Measurements from ENCODE around the gene CDH4. TPM values are rescaled to one million over a fixed set of nuclear protein-coding genes. Genes with fewer than 3 reads are reported as not detected.

Gene CDH4
- total and polyA plus RNA-seq, 2 donors (not counting 3 experiments of a cell fraction or from before 2014, with no cell fraction given): 0.17 to 0.51 TPM

DNA sequence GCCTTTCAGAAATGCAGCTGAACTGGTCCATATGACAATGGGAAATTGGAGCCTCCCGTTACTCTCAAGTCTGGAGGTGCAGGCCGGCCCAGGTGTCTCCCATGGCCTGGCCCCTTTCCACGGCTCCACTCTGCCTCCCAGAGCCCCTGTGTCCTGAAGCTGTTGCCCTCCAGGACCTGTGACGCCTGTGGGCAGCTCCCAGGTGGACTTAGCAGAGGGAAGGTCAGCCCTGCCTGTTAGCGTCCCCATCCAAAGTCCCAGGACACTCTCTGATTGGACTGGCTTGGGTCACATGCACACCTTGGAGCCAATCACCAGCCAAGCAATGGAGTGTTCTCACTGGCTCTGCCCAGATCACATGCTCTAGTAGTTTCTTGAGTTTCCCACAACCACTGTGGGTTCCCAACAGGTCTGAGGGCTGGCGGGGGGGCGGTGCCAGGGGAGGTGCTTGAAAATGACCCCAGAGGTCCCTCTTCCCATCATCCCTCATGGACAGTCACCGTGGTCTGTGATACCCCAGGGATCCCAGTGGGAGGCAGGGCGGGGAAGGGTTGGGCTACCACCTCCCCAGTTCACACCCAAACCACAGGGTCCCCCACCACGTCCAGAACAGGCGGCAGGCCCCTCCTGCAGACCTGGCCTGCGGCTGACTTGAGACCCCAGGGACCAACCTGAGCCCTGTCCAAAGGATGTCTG lies 678.1 kb downstream of the CDH4 start:
- intact Hi-C loops (cut with micrococcal nuclease): no loop called here
- FAIRE-seq (no peak), DNase-seq (ENCODE audit: low read depth, low spot score) (no peak)
- Histone ChIP-seq H2AFZ (ENCODE audit: low read depth, low read length) (no peak overlapping the region), H3K9me1 (replicated peaks; ENCODE audit: control insufficient read depth, extremely low read depth, insufficient read depth, low read length) (no peaks in the 10 kb centered on the region), H3K9me3 (replicated peaks; ENCODE audit: control insufficient read depth, insufficient read depth, low read length) (no peaks in the 10 kb centered on the region), H4K20me1 (replicated peaks; ENCODE audit: control insufficient read depth, extremely low read depth, insufficient read depth, low read length) (no peaks in the 10 kb centered on the region), H3K27me3 (ENCODE audit: control insufficient read depth in 2 of 2, insufficient read depth in 2 of 2, low read length in 2 of 2) (no peaks in the 10 kb centered on the region), H3K9ac (replicated peaks; ENCODE audit: extremely low read depth, insufficient read depth, low read length) (no peak overlapping the region), H3K4me2 (ENCODE audit: insufficient read depth, low read length) (no peak overlapping the region), H3K4me3 (replicated peaks in 1 of 3; ENCODE audit: insufficient read depth in 1 of 3, low read depth in 1 of 3, low read length in 3 of 3) (no peak overlapping the region), H3K4me1 (ENCODE audit: control insufficient read depth, extremely low read depth, insufficient read depth, low read length) (no peaks in the 10 kb centered on the region), H3K27ac (ENCODE audit: insufficient read depth, low read depth, low read length) (no peak overlapping the region), H3K79me2 (ENCODE audit: control insufficient read depth, insufficient read depth, low read length) (no peaks in the 10 kb centered on the region), H3K36me3 (ENCODE audit: control insufficient read depth in 2 of 2, extremely low read depth in 1 of 2, insufficient read depth in 2 of 2, low read length in 2 of 2) (no peaks in the 10 kb centered on the region)
- CTCF ChIA-PET: no interaction called here
- dilution Hi-C loops (cut with MboI; ENCODE audit: extremely low pct_ligation_motif_present, low sequenced_read_pairs): no loop called here
- TF ChIP-seq POLR2A (IDR thresholded peaks at IDR 0.05; ENCODE audit: low read depth, low read length) (no peak), MYC (IDR thresholded peaks at IDR 0.05; ENCODE audit: low read depth, low read length) (no peak), FOS (IDR thresholded peaks at IDR 0.05; ENCODE audit: borderline replicate concordance, insufficient read depth, low read length) (no peak), EZH2 (IDR thresholded peaks at IDR 0.05; ENCODE audit: borderline replicate concordance, low read depth, low read length, severe bottlenecking) (no peak), POLR2AphosphoS5 (IDR thresholded peaks at IDR 0.05; ENCODE audit: insufficient read depth, low read depth, low read length) (no peak), GATA2 (IDR thresholded peaks at IDR 0.05; ENCODE audit: insufficient read depth, insufficient read length, low read depth, low read length) (no peak), JUN (IDR thresholded peaks at IDR 0.05; ENCODE audit: borderline replicate concordance, insufficient read depth, insufficient read length, low read depth) (no peak)
- TF ChIP-seq, protein P1, sequence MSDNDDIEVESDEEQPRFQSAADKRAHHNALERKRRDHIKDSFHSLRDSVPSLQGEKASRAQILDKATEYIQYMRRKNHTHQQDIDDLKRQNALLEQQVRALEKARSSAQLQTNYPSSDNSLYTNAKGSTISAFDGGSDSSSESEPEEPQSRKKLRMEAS (IDR thresholded peaks at IDR 0.05; ENCODE audit: insufficient read depth, insufficient read length): no peak
- TF ChIP-seq, protein P2, sequence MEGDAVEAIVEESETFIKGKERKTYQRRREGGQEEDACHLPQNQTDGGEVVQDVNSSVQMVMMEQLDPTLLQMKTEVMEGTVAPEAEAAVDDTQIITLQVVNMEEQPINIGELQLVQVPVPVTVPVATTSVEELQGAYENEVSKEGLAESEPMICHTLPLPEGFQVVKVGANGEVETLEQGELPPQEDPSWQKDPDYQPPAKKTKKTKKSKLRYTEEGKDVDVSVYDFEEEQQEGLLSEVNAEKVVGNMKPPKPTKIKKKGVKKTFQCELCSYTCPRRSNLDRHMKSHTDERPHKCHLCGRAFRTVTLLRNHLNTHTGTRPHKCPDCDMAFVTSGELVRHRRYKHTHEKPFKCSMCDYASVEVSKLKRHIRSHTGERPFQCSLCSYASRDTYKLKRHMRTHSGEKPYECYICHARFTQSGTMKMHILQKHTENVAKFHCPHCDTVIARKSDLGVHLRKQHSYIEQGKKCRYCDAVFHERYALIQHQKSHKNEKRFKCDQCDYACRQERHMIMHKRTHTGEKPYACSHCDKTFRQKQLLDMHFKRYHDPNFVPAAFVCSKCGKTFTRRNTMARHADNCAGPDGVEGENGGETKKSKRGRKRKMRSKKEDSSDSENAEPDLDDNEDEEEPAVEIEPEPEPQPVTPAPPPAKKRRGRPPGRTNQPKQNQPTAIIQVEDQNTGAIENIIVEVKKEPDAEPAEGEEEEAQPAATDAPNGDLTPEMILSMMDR (IDR thresholded peaks at IDR 0.05; ENCODE audit: extremely low read depth in 1 of 2, insufficient read depth in 1 of 2, low read depth in 1 of 2, low read length in 2 of 2): no peak
- POLR2A ChIA-PET: no interaction called here
- BruUV-seq (replicated peaks): no TSS peak

All from endothelial cell of umbilical vein (primary cell).